H1 (cell line): Measurements from ENCODE around the gene UTP14C.

ENCODE experiments used
- CHD2 ChIP-seq: IDR thresholded peaks from 2 replicates; pipeline ENCODE4 v1.6.1; 2012; ENCODE audit warnings: low read length, improper control_type of control experiment
- CTCF ChIP-seq, 3 experiments: IDR thresholded peaks; 1 replicate in 2 of 3; 2 replicates in 1 of 3; pipeline versions ENCODE4 v1.5.1 to v1.6.1; 2011; ENCODE audit warnings: low read length in 3 of 3, mild to moderate bottlenecking in 3 of 3, inconsistent platforms in 2 of 3, low read depth in 1 of 3, moderate library complexity in 1 of 3; ENCODE audit not compliant: insufficient read depth in 1 of 3; ENCODE audit errors: control extremely low read depth in 1 of 3
- EP300 ChIP-seq, 2 experiments: IDR thresholded peaks; 1 replicate in 1 of 2; 2 replicates in 1 of 2; pipeline ENCODE4 v1.6.1; 2011 to 2012; ENCODE audit warnings: low read depth in 2 of 2, low read length in 2 of 2, mild to moderate bottlenecking in 2 of 2, borderline replicate concordance in 1 of 2, inconsistent platforms in 1 of 2, moderate library complexity in 1 of 2

- TF ChIP-seq CHD2 (no peak), CTCF (IDR thresholded peaks at IDR 0.05; ENCODE audit: control extremely low read depth in 1 of 3, insufficient read depth in 1 of 3, low read depth in 1 of 3, low read length in 3 of 3) (no peak), EP300 (IDR thresholded peaks at IDR 0.05; ENCODE audit: borderline replicate concordance in 1 of 2, low read depth in 2 of 2, low read length in 2 of 2) (no peak)
Measured at GRCh38 chr13:52036037-52036436, 11.5 kb downstream of the UTP14C start.
